Measurements from ENCODE around the gene USP34.

- TF ChIP-seq CTCF (IDR thresholded peaks at IDR 0.05; ENCODE audit: poor library complexity), result no peak
- TF ChIP-seq EZH2phosphoT487 (IDR thresholded peaks at IDR 0.05; ENCODE audit: low read depth, severe bottlenecking, unreplicated experiment), result no peak
Observed at GRCh38 chr2:61376211-61376610, 94.7 kb downstream of the USP34 start.

Data from hepatocyte (in vitro differentiated cells).